Fibroblast of skin of left quadriceps (primary cell): Measurements from ENCODE around the gene DDIT3.
A peak's percentile ranks its signal among the peaks of the same experiment; 100 is the strongest.
"Not testable (repeated sequence)": the region's sequence is repeated elsewhere in the genome, so short reads cannot be mapped to it uniquely, and the experiment has no call there.

Experiments used
- DNase-seq, 2 experiments: peaks; one replicate each; pipeline ENCODE4 v3.0.0-alpha.2; 2013; ENCODE audit warnings: low read depth in 2 of 2

Gene DDIT3

DNA sequence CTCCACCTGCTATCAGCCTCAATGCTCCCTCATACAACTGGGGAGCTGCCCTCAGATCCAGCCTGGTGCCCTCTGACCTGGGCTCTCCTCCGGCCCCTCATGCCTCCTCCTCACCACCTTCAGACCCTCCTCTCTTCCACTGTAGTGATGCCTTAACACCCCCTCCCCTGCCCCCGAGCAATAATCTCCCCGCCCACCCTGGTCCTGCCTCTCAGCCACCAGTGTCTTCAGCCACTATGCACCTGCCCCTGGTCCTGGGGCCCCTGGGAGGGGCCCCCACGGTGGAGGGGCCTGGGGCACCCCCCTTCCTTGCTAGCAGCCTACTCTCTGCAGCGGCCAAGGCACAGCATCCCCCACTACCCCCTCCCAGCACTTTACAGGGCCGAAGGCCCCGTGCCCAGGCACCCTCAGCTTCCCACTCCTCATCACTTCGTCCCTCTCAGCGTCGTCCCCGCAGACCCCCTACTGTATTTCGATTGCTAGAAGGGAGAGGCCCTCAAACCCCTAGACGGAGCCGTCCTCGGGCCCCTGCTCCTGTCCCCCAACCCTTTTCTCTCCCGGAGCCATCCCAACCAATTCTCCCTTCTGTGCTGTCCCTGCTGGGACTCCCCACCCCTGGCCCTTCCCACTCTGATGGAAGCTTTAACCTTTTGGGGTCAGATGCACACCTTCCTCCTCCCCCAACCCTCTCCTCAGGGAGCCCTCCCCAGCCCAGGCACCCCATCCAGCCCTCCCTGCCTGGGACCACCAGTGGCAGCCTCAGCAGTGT lies 5.5 kb upstream of the DDIT3 start:
- DNase-seq = no peak

DNA sequence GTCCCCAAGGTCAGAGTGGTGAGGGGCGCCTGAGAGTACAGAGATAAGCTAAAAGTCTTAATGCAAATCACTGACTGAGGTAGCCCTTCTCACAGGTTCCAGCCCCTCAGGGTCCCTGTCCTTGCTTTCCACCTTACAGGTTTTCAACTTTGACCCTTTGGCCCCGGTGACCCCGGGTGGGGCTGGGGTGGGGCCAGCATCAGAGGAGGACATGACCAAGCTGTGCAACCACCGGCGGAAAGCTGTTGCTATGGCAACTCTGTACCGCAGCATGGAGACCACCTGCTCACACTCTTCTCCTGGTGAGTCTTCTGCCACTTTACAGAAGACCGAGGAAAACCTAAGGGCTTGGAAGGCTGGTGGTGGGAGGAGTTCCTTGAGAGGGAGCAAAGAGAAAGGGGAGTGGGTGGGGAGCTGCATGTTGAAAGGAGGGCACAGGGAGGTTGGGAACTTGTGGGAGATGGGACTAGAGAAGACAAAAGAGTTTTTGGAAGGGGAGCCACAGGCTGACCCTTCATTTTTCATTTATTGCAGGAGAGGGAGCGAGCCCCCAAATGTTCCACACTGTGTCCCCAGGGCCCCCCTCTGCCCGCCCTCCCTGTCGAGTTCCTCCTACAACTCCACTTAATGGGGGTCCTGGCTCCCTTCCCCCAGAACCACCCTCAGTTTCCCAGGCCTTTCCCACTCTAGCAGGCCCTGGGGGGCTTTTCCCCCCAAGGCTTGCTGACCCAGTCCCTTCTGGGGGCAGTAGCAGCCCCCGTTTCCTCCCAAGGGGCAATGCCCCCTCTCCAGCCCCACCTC lies 4.7 kb upstream of the DDIT3 start:
- no peak for DNase-seq

DNA sequence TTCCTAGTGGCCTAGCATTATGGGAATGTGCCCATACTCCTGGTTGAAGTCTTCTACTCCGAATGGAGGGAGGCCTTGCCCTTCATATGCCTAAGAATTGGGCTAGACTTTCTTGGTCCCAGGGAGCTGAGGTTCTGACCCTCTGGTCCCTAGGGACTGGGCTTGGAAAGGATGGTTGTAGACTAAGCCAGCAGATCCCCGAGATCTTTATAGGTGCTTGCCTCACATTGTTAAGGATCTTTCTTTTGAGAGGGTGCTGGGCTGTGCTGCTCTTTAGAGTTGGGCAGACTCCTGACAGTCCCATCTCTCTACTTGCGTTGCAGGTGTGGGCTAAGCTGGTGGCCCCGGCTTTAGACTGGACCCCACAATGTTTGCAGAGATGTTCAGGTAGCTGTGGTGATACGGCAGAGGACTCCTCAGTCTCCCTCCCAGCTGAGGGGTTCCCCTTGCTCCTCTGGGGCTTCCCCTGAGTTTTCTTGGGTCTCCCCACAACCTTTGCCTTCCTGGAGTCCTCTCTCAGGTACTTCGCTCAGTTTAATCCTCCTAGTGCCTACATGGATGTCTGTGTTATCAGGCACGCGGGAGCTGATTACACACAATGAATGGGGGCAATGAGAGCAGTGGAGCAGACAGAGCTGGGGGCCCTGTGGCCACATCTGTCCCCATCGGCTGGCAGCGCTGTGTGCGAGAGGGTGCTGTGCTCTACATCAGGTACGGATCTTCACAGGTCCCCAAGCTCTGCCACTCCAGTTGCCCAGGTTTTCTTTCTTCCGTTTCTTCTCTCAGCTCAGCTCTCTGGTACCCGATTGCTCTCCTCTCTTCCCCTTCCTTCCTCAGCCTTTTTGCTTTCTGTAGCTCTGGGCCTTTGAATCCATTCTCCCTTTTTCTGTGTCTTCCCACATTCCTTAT lies 3.6 kb upstream of the DDIT3 start:
- DNase-seq = no peak

DNA sequence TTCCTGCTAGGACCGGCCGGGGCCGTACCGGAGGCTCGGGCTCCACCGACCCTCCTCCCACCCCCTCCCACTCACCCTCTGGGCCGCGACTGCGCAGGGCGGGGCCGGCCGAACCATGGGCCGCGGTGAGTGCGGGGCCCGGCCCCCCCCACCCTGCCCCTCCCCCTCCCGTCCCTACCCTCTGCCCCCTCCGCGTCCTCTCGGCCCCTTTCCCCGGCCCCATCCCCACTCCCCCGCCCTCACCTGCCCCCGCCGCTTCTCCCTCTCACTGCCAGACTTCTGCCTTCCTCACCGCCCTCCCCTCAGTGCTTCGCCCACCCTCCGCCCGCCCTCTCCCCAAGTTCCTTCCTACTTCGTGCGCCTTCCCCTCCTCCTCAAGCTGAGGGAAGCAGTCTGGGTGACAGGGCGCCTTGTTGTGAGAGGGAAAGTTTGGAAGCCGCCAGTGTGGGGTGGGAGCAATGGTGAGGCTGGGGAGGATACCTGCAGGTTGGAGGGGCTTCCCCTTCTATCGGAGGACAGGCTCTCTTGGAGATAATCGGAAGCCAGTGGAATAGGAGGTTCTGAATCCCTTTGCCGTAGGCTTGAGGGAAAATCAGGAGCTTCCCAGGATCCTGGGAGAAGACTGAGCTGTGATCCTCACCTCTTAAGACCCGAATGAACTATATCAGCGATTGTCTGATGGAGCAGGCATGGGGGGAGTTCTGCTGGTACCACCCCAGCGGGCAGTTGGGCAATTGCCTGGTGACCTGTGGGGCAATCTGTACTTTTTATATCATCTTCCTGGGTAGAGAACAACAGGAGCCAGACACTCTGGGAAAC lies 2.8 kb upstream of the DDIT3 start:
- no peak for DNase-seq

DNA sequence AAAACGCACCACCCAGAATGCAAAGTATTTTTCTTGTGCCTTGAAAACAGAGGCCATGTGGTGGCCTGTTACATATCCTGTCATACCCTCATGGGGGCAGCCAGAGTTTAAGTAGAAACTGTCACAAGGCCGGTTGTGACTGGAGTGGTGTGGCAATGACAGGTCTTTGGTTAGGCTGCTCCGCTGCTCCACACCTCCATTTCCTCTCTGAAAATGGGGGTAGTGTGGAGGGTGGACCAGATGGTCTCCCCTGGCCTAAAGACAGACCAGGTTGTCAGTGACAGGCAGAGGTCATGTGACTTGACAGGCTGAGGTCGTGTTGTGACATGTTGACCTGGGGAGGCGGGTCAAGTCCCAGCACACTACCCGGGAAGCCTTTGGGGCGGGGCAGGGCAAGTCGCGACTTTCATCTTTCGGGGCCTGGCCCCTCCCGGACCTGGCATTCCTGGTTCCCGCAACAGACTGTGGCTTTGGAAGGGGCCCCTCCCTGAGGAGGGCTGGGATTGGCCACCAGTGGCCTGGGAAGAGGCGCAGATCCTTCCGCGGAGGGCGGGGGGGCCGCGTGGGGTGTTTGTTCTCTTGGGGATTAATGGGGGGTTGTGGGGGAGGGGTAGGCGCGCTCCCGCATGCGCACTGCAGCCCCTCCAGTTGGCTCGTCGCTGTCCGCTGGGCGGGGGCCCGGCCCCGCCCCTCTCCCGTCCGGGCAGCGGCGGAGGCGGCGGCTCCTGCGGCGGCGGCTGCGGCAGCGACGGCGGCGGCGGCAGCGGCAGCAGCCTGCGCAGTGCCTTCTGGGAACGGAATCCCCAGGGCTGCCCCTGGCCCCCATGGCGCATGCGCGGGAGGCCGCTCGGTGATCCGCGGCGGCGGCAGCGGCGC lies 1.9 kb upstream of the DDIT3 start, which contains the start of gene MBD6:
TSS of gene MBD6 (plus strand) at position 814 of the 876 bp plus-strand sequence. CDS start 1,480 bp downstream, outside the sequence.
- DNase-seq = peak; percentile 89 to 90

DNA sequence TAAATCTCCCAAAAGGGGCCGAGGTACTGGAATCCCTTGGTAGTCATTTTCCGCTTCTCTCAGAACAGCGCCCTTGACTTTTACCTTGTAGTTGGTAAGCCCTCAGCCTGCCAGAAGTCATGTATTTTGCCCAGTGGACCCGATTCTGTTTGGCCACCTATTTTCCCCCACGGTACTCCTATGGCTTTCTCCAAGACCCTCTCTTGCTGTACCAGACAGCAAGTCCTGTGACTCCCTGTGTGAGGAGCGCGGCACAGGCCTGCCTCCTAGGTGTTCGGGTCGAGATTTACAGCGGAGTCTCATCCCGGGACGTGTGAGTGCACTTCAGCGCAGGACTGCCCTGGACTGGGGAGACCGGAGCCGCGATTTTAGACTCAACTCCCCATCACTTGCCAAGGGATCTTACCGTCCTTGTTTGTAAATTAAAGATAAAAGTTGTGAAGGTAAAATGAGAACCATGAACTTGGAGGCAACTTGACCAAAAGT lies 1.3 kb upstream of the DDIT3 start:
- no peak for DNase-seq

DNA sequence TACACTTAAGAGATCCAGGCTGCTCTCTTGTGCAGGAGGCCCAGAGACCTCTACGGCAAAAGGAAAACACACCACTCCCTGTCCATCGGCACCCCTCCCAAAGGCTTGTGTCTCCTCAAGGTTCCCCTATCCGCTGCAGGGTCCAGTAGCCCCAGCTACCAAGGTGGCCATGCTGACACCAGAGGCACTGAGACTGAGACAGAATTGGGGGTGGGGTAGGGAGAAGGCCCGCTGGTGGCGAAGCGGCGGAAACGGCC lies 590 bp downstream of the DDIT3 start:
- no peak for DNase-seq

DNA sequence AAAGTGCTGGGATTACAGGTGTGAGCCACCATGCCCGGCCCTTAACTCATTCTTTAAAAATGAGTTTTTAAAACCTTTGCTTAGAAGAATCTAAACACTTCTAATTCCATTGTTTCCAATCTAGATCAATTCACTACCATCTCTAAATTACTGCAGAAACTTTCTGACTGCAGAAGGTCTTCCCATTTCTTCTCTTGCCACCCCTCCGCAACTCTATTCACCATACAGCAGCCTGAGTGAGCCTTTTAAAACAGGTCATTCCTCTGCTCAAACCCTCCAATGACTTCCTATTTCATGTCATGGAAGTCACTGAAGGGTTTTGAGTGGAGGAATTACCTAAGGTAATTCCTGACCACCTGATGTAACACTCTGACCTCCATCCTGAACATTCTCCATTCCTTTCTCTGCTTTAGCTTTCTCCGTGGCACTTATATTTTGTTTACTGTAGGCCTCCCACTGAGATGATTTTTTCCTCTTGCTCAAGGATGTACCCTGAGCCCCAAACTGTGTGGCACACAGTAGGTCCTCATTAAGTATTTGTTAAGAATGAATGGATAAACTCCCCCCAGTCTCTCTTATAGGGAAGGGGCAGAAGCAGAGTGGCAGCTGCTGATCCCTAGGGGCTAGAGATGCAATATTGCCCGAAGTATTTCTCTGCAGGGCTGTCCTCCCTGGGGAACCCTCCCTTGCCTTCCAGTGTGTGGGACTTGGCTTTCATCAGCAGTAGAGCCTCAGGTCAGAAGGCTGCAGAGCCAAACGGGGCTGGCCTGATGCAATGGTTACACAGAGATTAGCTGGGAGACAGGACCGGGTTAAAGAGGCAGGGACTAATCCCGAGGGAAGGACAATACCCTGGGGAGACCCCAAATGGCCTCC lies 1.2 kb downstream of the DDIT3 start:
- no peak for DNase-seq

DNA sequence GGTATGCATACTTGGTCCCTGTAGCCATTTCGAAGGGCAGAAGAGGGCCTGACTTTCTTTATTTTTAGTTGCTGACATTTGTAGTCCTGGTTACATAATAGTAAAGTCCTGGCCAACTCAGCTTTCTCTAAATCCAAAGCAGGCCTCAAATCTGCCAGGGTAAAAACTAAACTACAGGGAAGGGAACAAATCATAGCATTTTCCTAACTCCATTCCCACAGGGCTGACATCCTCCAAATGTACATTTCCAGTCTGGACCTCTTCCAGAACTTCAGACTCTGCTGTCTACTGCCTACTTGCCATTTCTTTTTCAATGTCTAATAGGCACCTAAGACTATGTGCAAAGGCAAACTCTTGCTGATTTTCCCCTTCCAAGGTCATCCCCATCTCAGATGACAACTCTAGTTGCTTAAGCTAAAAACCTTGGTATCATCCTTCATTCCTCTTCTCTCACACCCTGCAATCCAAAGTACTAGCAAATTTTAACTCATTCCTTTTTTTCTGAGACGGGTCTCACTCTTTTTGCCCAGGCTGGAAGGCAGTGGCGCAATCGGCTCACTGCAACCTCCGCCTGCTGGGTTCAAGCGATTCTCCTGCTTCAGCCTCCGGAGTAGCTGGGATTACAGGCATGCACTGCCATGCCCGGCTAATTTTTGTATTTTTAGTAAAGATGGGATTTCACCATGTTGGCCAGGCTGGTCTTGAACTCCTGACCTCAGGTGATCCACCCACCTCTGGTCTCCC lies 2.0 kb downstream of the DDIT3 start:
- DNase-seq = no peak

DNA sequence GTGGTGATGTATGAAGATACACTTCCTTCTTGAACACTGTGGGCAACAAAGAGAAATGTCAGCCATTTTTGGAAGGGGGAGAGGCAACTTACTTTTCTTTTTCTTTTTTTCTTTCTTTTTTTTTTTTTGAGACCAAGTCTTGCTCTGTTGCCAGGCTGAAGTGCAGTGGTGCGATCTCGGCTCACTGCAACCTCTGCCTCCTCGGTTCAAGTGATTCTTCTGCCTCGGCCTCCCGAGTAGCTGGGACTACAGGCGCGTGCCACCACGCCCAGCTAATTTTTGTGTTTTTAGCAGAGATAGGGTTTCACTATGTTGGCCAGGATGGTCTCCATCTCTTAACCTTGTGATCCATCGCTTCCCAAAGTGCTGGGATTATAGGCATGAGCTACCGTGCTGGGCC lies 2.6 kb downstream of the DDIT3 start:
- DNase-seq = not testable (repeated sequence)

DNA sequence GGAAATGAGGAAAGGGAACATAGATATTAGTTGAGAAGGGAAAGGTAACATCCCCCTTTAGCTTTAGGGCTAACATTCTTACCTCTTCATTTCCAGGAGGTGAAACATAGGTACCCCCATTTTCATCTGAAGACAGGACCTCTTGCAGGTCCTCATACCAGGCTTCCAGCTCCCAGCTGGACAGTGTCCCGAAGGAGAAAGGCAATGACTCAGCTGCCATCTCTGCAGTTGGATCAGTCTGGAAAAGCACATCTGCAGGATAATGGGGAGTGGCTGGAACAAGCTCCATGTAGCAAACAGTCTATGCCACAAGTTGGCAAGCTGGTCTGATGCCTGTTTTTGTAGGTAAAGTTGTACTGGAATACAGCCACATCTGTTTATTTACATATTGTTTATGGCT lies 3.1 kb downstream of the DDIT3 start:
- no peak for DNase-seq

DNA sequence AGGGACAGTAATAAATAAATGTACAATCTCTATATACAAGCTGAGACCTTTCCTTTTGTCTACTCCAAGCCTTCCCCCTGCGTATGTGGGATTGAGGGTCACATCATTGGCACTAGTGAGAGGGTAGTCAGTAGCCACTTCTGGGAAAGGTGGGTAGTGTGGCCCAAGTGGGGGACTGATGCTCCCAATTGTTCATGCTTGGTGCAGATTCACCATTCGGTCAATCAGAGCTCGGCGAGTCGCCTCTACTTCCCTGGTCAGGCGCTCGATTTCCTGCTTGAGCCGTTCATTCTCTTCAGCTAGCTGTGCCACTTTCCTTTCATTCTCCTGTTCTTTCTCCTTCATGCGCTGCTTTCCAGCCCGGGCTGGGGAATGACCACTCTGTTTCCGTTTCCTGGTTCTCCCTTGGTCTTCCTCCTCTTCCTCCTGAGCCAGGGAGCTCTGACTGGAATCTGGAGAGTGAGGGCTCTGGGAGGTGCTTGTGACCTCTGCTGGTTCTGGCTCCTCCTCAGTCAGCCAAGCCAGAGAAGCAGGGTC lies 3.6 kb downstream of the DDIT3 start:
- no peak for DNase-seq

DNA sequence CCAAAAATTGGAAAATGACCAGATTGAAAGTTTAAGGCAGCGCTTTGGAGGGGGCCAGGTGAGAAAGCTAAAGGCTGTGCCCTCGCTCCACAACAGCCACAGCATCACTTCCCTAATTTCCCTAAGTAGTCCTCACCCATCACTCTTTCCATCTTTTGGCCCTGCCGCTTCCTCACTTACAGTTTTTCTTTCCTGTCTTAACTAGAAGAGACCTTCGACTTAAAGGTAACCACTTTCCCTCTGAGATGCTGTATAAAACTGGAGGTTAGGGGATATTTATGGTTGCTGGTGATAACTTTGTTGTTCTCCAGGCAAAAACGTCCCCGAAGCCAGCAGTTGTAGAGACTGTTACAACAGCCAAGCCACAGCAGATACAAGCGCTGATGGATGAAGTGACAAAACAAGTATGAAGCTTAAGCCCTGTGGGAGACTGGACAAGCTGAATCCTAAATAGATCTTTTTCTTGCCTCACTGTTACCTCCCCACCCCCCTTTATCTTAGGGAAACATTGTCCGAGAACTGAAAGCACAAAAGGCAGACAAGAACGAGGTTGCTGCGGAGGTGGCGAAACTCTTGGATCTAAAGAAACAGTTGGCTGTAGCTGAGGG lies 4.3 kb downstream of the DDIT3 start:
- DNase-seq = no peak

DNA sequence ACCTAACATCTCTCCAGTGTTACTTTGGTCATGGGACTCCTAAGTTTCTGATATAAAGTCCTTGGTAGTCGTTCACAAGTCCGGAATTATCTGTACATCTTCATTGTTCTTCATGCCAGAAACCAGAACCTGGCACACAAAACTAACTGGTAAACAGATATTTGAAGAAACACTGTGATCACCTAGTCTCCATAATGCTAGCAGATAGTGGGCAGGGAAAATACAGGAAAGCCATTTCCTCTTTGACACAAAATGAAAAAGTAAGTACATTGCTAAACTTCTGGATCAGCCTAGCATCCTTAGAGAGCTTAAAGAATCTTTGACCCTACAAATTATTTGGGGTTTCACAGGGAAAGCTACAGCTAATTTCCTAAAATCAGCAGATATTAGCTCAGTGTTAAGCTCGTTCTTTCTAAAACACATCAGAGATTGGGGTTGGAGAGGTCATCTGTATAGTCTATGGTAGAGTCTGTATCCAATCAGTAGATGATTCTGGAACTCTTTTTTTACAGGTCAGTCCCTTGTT lies 4.8 kb downstream of the DDIT3 start:
- DNase-seq = no peak

DNA sequence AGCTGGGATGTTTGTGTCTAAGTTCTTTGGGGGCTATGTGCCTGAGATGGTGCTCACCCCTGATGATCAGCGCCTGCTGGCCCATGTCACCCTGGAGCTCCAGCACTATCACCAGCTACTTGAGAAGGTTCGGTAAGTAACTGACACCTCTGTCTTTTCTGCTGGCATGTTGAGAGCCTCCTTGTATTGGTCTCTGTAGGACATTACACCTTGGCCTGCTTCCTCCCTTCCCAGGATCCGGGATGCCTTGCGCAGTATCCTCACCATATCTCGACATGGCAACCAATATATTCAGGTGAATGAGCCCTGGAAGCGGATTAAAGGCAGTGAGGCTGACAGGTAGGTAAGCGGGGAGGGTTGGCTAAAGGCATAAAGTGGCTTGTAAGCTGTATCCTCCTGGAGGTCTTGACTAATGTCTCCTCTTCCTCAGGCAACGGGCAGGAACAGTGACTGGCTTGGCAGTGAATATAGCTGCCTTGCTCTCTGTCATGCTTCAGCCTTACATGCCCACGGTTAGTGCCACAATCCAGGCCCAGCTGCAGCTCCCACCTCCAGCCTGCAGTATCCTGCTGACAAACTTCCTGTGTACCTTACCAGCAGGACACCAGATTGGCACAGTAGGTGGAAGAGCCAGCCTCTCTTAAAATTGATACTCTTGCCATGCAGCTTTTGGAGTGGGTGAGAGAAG lies 5.5 kb downstream of the DDIT3 start:
- no peak for DNase-seq

DNA sequence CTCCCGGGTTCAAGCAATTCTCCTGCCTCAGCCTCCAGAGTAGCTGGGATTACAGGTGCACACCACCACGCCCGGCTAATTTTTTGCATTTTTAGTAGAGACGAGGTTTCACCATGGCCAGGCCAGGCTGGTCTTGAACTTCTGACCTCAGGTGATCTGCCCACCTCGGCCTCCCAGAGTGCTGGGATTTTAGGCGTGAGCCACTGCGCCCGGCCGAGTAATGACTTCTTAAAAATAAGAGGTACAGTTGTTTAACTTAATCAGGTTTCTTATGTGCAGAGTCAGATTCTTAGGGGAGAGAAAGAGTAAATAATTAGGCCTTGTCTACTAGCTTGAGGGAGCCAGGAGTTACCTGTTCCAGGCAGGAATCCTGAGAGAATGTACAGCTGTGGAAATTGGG lies 6.1 kb downstream of the DDIT3 start:
- not testable (repeated sequence) for DNase-seq

DNA sequence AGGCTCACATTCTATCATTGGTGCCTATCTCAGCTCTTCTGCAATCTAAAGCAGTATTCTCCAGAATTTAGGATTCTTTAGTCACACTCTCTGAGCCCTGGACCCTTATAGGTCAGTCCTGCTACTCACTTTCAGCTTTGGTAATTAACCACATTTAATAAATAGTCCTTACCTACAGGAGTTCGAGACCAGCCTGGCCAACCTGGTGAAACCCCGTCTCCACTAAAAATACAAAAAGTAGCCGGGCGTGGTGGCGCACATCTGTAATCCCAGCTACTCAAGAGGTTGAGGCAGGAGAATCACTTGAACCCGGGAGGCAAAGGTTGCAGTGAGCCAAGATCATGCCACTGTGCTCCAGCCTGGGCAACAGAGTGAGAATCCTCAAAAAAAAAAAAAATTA lies 6.6 kb downstream of the DDIT3 start:
- DNase-seq = not testable (repeated sequence)
